ENCODE results near the gene GATAD2B.

GRCh38 chr1:153886127-153886526 lies 36.6 kb downstream of the GATAD2B start:
- no peak for TF ChIP-seq EP300 (conservative IDR thresholded peaks at IDR 0.05; ENCODE audit: poor library complexity, severe bottlenecking)
- TF ChIP-seq CTCF (IDR thresholded peaks at IDR 0.05; ENCODE audit: poor library complexity, severe bottlenecking) = no peak
- TF ChIP-seq EZH2 (IDR thresholded peaks at IDR 0.05; ENCODE audit: borderline replicate concordance, insufficient read depth, low read length, poor library complexity, severe bottlenecking) = no peak
- TF ChIP-seq POLR2AphosphoS5 (IDR thresholded peaks at IDR 0.05) = no peak
- no peak for TF ChIP-seq REST (IDR thresholded peaks at IDR 0.05; ENCODE audit: borderline replicate concordance)
- no peak for TF ChIP-seq RAD21 (conservative IDR thresholded peaks at IDR 0.05)
- TF ChIP-seq TAF1 (IDR thresholded peaks at IDR 0.05; ENCODE audit: low read depth) = no peak
- TF ChIP-seq MXI1 (conservative IDR thresholded peaks at IDR 0.05; ENCODE audit: poor library complexity, severe bottlenecking) = no peak
